Measurements from ENCODE around the gene LCNL1. TPM values are rescaled to one million over a fixed set of nuclear protein-coding genes. Genes with fewer than 3 reads are reported as not detected.

LCNL1 gene
- total and polyA plus RNA-seq, 10 of the 15 experiments (the other 5 are each of a cell fraction or from before 2014, with no cell fraction given) = not detected

- H3K36me3 ChIP-seq (ENCODE audit: control insufficient read depth in 2 of 2, insufficient read depth in 2 of 2, low read length in 1 of 2) = no peaks in the 10 kb centered on the region
- H3K4me3 ChIP-seq = peak within 1 kb of the TSS; percentile 68
- WGBS (ENCODE audit: insufficient coverage, insufficient replicate concordance, low lambda C conversion rate, missing lambda C conversion rate) = 15% methylated on average over 47 of the region's 95 CpGs
- FAIRE-seq (no peak), ATAC-seq (no peak), DNase-seq (ENCODE audit: low read depth, low spot score) (no peak)
- BruUV-seq (replicated peaks) = no TSS peak
- no peak within 1 kb of the TSS for H3K9ac ChIP-seq (ENCODE audit: control insufficient read depth, insufficient read depth, low read length)
- H3K79me2 ChIP-seq (ENCODE audit: control insufficient read depth, insufficient read depth, low read length) = no peaks in the 10 kb centered on the region
- ChIA-PET CTCF (interaction anchor here (1.5 to 4.7 kb wide), 5 partner anchors 8 to 185 kb away, joined by 4 to 65 read pairs (median 16); partner anchors contain the start of genes AJM1 and NPDC1), POLR2A (interaction anchor here (1.4 kb wide), 1 partner anchor 8 kb away, joined by 4 read pairs; no protein-coding TSS in a partner anchor), RAD21 (ENCODE audit: unreplicated experiment) (interaction anchor here (0.9 to 1.5 kb wide), 3 partner anchors 31 to 161 kb away, joined by 3 to 4 read pairs (median 3); partner anchors contain the start of genes ANAPC2 and SSNA1), SMC1A (ENCODE audit: uncharacterized antibody, unreplicated experiment) (interaction anchor here (1.8 kb wide), 1 partner anchor 80 kb away, joined by 6 read pairs; no protein-coding TSS in a partner anchor)
- H4K20me1 ChIP-seq (ENCODE audit: control insufficient read depth, insufficient read depth) = no peaks in the 10 kb centered on the region
- H2AFZ ChIP-seq (ENCODE audit: control insufficient read depth, low read depth, low read length) = peak within 1 kb of the TSS; percentile 34; the same call in 1 of the 2 replicates
- H3K9me3 ChIP-seq (replicated peaks; ENCODE audit: control insufficient read depth, insufficient read depth, low read length) = no peaks in the 10 kb centered on the region
- intact Hi-C loops (cut with micrococcal nuclease; ENCODE audit: unreplicated experiment) = no loop called here
- H3K27me3 ChIP-seq (replicated peaks in 1 of 2; ENCODE audit: control insufficient read depth in 2 of 2, insufficient read depth in 2 of 2, low read length in 1 of 2) = peaks cover 0 to 2% of the 10 kb centered on the region in 2 experiments; a peak in 2 of 4 replicates
- H3K27ac ChIP-seq (ENCODE audit: control insufficient read depth, insufficient read depth) = no peak within 1 kb of the TSS
- peaks cover 35% of the 10 kb centered on the region for H3K4me1 ChIP-seq (ENCODE audit: control insufficient read depth, insufficient read depth, low read length)
- in situ Hi-C loops (cut with MboI) = no loop called here
- H3K4me2 ChIP-seq (ENCODE audit: control insufficient read depth, insufficient read depth) = peak within 1 kb of the TSS; percentile 77
- TF ChIP-seq ZNF207 (IDR thresholded peaks at IDR 0.05; ENCODE audit: borderline replicate concordance) (no peak), ZNF592 (IDR thresholded peaks at IDR 0.05) (no peak), GATAD2B (conservative IDR thresholded peaks at IDR 0.05; ENCODE audit: low read depth) (peak; percentile 39; the same call in 1 of the 2 replicates), WRNIP1 (IDR thresholded peaks at IDR 0.05; ENCODE audit: borderline replicate concordance, low read depth, low read length) (no peak), ZBTB4 (CRISPR knock-in tag; IDR thresholded peaks at IDR 0.05) (no peak), FOS (IDR thresholded peaks at IDR 0.05; ENCODE audit: borderline replicate concordance, extremely low read depth, insufficient read length) (no peak), BHLHE40 (IDR thresholded peaks at IDR 0.05; ENCODE audit: borderline replicate concordance in 1 of 2, low read depth in 2 of 2, low read length in 1 of 2) (peak; percentile 1 to 61; a peak in 1 of 4 replicates), PAX5 (IDR thresholded peaks at IDR 0.05; ENCODE audit: borderline replicate concordance, low read depth, low read length) (0 out of 2 replicates have a peak, but pooled peaks have one; percentile 46), MLLT1 (IDR thresholded peaks at IDR 0.05) (no peak), PAX8 (IDR thresholded peaks at IDR 0.05) (no peak)
Observed at GRCh38 chr9:137027369-137028262, 44.8 kb downstream of the LCNL1 start, which contains the start of gene ABCA2. Gene ABCA2, minus strand, starts transcription at chr9:137028237. Its CDS starts 97 bp downstream, at chr9:137028140.
